Stimulated activated CD8-positive, alpha-beta memory T cell treated with anti-CD3 and anti-CD28 coated beads, Interleukin-4, amount 100 ng/mL, for 48 hours (primary cell): ENCODE measurements around the gene CALD1.

ENCODE experiments used
- DNase-seq: peaks from one replicate; pipeline ENCODE4 v3.0.0-alpha.2; 2020

CALD1 gene, protein sequence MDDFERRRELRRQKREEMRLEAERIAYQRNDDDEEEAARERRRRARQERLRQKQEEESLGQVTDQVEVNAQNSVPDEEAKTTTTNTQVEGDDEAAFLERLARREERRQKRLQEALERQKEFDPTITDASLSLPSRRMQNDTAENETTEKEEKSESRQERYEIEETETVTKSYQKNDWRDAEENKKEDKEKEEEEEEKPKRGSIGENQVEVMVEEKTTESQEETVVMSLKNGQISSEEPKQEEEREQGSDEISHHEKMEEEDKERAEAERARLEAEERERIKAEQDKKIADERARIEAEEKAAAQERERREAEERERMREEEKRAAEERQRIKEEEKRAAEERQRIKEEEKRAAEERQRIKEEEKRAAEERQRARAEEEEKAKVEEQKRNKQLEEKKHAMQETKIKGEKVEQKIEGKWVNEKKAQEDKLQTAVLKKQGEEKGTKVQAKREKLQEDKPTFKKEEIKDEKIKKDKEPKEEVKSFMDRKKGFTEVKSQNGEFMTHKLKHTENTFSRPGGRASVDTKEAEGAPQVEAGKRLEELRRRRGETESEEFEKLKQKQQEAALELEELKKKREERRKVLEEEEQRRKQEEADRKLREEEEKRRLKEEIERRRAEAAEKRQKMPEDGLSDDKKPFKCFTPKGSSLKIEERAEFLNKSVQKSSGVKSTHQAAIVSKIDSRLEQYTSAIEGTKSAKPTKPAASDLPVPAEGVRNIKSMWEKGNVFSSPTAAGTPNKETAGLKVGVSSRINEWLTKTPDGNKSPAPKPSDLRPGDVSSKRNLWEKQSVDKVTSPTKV

DNA sequence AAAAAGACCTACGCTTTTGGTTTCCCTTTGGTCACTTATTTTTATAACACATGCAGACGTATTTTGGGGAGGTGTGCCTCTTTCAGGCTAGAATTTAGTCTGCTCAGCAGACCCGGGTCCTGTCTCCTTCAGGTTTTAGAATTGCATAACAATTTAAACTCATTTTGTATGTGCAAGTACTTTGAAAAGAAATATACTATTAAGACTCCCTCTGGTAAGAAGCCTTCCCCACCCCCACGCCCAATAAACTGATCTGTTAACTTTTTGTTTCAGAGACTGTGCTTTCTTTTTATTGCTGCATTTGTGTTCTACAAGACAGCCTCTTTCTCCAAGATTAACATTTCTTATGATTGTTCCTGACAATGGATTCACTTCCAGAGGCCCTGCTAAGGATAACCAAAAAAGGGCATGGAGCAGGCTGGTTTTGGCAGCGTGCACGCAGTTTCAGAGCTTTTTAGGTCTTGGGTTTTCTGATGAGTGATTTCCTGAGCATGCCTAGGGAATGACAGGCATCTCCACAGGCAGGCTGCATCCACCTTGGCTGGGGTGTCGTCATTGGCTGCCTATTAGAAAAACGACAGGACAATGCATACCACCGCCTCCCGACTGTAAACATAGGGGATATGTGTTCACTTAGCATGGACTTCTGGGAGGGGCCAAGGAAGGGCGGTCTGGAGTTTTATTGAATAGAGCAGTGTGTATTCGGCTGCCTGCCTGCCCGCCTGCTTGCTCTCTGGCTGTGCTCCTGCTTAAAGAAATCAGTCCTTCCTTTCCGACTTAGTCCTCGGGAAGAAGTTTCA, at the start of gene CALD1:
CALD1 (plus strand) TSS at position 694 of the 800 bp plus-strand sequence. CDS start 88,100 bp downstream, outside the sequence.
- no peak for DNase-seq

DNA sequence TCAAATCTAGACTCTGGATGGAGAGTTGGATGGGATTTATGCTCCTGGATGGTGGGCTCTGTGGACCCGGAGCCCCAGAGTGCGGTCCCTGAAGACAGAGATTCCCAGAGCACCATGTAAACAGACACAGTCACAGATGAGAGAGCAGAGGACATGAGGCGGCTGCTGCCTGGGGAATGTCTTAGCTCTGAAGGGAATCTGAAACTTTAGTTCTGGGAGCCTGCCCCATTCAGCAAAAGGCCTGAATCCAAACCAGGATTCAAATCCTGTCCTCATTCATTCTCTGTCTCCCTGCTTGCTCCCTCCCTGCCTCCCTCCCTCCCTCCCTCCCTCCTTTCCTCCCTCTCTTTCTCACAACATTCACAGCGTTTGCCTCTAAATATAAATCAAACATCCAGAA, 49.5 kb upstream of the CALD1 start:
- no peak for DNase-seq

DNA sequence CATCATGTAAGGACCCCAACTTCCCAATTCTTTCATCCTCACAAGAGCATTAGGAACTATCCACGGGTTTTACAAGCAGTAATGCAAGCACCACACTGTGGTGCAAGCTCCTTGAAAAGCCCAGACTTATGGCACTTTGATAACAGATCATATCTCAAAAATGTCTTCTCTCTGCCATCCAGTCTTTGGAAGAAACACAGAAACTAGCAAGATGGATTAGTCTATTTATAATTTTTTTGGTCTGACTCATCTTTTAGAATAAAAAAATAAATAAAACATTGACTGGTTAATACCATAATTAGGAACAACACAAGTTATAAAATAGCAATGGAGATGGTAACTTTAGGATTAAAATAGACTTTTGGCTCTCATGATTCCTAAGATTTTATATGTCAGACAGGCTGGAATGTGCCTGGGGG, 49.0 kb upstream of the CALD1 start:
- DNase-seq: no peak

DNA sequence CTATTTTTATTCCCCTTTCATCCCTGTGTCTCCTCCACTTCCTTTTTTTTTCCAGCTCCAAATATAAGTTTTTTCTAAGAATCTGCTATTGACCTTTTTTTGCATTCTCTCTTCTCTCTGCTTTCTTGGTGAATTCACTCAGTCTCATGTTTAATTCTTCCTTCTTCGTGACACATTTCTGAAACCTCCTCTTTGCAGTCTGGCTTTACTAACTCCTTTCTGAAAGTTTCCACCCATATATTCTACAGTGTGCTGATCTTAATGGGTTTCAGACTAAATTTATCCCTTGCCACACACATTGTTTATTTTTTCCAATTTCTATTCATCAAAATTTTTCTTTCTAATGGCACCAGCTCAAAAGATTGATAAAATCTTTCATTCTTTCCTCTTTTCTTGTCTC, 47.8 kb upstream of the CALD1 start:
- no peak for DNase-seq

DNA sequence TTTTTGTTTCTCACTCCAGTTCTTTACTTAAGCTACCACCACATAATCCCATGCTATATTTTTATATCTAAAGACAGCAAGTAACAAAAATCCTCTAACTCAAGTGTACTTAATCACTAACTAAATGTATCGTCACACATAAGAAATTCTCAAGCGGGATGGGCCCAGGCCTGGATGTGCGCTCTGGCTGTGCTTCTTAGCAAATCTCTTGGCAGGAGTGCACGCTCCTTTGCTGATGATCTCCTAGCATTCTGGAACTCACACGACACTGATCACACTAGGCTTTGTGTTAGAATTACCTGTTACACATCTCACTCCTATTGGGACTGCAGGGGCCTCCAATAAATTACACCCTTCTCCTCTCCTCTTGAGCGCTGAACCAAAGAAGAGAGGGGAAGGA, 46.7 kb upstream of the CALD1 start:
- DNase-seq: no peak

DNA sequence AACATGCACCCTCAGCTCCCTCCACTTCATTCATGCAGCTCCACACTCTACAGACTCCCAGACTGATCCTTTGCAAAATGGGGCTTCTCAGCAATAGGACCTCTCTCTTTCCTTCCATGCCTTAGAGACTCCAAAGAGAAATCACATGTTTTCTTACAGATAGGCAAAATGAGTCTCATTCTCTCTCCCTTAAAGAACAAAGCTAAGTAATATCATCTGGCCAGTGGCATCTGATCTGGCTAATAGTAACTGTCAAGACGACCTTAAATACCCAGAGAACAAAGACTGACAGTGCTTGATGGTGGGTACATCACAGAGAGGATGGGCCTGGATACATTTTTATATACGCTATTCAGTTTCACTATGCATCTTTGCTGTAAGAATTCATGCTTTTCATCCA, 43.1 kb upstream of the CALD1 start:
- no peak for DNase-seq

DNA sequence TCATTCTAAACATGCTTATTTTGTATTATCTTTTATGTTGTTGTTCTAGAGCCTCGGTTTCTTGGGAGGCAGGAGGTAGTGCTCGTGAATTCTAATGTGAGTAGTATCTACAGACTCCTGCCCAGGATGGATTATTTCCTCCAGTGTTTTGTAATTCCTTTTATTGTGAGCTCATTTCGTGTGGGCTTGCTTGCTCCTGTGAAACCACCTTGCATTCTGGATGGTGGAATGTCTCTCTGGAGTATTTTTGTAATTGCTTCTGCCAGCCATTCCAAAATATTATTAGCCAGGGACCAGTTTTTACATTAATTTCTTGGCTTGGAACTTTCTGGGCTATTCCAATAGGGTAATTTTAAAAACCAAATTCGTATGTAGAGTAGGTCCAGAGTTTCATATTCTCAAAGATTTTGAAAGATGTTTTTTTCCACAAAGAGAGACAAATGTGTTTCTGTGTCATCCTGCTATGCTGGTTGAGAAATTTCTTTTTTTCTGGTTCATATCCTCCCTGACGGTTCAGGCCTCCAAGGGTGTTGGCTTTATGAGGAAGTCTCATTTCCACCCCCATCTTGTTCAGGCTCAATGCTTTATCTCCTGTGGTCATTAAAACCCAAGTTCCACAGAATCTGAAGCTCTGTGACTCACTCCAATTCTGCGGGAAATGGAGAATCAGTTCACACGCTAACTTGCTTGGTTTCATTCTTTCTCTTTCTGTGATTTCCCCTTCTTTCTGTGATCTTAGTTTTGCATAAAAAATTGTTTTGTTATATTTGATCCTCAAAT, 41.7 kb upstream of the CALD1 start:
- peak; percentile 43 for DNase-seq

DNA sequence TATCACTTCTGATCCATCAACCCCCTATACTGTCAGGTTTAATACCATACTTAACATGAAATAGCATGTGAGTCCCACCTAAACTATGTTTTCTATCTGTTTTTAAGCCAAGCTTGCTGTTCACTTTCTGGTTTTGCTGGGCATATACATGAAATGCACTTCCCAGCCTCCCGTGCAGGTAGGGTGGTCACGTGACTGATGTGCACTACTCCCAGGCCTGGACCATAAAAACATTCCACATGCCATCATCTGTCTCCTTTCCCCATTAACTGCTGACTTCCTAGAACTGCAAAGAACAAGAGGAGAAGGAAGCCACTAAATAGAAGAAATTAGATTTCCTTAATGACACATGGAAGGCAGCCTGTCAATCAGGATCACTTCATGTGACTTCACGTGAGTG, 40.1 kb upstream of the CALD1 start:
- no peak for DNase-seq

DNA sequence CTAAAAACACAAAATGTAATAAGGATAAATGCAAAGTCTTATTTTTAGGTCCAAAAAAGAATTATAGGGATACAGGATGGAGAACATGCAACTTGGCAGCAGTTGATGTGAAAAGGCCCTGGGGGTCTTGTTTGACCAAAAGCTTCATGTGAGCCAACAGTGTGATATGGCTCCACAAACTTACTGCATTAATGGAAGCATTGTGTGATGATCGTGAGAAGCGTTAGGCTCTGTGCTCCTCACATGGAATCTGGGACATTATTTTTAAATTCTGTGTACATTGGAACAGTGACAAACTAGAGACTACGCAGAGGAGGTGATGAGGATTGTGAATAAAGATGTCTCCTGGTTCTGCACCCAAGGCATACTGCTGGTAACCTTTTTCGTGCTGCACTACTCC, 39.1 kb upstream of the CALD1 start:
- no peak for DNase-seq

DNA sequence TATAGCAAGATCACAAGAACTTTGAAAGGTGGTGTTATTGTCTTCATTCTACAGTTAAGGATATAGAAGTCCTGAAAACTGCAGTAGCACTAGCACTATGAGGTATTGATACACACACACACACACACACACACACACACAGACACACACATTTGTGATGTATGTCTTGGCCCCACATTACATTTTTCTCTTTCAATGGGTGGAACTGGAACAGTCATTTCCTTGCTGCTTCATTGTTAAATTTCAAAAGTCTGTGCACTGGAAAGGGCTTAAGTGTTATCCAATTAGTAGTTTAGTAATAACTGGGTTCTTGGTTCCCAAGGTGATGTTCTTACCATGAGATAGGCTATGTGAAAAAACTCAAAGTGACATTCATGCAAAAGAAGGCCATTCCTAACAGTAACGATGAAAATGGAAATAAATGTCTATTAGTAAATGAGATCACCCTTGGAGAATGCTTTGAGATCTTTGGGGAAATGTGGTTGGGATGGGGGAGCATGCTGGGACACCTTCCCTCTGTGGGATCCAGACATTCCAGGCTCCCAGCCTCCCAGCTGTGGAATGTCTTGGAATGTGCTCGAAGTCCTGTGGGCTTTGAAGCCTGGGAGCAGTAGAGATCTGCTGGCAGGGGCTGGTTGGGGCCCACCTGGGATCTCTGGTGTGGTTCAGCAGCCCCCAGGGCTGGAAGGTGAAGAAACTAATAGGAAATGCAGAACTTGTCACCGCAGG, 37.4 kb upstream of the CALD1 start:
- no peak for DNase-seq

DNA sequence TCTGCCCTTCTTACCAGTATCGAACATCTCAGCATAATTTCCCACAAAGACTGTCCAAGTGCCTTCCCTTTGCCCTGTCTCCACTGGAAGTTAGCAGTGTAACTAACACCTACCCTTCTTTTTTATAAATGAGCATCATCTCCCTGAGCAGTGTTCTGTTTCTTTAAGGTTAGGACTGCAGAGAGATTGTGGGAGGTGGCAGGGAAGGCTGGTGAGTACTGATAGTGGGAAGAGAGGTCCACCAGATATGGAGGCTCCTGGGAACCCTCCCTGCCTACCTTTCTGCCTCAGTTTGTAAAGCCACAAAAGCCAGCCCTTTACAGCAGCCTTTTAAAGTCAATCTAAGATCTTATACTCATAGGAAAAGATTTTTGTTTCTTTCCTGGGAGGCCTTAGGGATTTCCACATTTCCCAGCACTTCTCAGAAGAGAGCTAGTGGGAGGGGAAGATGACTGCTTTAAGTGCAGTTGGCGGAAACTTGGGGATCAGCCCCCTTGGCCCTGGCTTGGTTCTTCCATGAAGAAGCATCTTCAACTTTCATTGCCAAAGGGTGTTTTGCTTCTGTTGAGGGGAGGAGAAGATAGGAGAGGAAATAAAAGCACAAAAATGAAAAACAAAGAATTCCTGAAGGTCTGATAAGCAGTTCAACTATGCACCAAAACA, 36.6 kb upstream of the CALD1 start:
- no peak for DNase-seq

DNA sequence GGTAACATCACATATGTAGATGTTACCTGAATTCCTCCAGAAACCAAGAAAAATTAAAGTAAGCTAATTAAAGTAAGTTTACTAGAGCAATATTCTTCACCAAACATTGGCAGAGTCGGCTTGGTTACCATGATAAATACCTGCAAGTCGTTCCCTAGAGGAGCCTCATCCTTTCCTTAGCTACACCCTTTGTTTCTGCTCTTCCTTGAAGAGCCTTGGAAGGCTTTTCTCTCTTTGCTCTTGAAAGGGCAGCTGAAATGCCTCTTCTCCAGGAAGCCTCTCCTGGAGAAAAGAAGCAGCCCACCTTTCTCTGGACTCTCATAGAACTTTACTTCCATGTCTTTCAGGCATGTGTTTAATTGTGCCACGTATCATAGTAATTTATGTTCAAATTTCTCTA, 34.9 kb upstream of the CALD1 start:
- no peak for DNase-seq

DNA sequence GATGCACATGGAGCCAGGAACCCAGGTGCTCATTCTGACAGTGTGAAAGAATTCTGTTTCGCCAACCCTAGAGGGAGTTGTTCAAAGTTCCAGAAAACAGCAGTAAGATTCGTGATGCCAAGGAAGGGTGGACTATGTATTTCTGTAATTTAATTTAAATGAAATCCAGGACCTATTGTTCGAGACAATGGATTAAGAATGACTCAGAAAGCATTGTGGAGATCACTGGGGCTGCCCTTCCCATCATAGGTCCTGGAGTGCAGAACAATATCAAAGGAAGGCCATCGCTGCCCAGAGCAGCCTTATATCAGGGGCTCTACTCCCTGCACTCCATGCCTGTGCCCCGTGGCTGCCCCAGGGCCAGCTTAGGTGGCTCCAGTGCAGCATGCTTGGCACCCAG, 32.1 kb upstream of the CALD1 start:
- DNase-seq: no peak

DNA sequence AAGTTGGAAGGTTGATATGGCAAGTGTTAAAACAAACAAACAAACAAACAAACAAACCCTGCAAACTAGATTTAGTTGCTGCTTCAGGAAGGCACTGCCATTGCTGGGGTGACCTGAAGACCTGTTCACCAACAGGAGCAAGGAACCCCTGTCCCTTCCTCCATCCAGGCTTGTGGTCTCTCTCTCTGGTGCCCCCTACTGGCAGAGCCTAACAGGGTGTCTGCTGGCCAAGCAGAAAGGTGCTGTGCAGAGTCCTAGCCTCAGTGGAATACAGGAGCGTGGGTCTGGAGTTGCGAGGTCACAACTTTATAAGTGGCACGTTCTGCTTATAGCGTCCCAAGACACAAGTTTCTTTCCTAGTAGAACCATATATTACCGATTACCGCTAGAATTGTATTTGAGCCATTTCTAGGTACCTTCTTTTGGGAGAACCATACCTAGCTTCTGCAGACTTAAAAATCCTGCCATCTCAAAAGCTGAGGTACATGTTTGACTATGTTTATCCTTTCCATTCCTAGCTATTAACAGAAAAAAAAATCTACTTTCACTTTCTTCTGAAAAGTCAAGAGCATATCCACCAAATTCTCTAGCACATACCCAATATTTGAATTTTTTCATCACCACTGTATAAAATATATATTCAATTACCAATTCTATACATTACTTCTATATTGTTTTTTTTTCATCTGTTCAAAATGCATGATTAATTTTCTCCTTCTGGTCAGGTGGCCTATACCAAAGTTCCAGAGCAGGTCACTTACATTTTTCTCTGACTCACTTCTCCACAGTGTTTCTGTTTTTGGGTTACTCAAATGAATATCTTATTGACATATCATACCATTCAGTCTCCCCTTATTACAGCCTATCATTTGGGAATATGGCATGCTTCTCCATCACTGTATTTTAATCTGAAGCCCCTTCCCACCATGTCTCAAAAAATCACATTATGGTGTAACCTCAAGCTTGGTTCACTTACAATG, 29.1 kb upstream of the CALD1 start:
- DNase-seq: peak; percentile 81

DNA sequence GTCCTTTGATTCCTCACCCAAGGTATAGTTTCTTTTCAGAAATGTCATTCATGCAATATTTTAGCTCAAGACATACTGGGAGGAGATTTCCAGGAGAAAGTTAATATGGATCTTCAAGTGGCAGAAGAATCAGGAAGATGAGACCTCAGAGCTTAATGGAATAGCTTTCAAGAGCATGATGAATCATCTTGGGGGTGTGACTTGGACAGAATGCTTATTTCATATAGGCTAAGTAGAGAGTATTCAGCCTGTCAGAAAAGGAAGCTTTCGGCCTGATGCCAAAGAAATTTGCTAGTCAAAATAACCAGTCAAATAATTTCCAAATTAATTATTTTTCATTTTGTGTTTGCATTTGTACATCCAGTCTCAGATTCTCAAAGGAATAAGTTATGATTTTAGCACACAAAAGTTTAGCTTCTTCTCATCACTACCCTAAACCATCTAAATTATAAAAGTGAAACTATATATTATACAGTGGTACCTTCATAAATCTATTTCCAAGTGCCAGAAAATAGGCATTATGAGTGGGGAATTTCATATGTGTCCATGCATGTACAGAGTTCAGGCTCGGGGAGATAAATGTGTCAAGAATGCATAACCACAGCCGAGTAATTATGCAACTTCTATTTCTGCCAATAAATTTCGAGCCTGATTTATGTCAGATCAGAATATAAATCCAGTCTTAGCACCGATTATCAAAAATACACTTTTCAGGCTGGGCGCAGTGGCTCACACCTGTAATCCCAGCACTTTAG, 27.3 kb upstream of the CALD1 start:
- DNase-seq: no peak

DNA sequence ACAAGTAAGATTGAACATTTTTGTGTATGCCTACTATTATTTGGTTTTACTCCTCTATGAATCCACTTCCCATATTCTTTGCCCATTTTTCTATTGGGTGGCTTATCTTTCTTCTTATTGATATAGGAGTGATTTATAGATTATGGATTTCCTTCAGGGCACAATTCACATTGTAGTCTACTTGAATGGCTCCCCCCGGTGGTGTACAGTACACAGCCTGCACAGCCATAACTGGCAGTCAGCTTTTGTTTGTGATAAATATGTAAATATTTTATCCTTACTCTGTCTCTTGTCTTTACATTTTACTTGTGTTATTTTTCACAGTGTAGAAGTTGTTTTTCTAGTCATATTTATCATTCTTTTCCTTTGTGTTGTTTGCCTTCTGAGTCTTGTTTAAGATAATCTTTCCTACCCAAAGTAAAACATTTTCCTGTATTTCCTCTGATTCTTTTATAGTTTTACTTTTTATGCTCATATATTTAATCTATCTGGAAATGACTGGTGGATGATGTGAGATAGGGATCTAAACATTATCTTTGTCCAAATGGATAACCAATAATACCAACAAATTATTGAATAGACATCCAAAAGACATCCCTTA, 23.9 kb upstream of the CALD1 start:
- DNase-seq: peak; percentile 67

DNA sequence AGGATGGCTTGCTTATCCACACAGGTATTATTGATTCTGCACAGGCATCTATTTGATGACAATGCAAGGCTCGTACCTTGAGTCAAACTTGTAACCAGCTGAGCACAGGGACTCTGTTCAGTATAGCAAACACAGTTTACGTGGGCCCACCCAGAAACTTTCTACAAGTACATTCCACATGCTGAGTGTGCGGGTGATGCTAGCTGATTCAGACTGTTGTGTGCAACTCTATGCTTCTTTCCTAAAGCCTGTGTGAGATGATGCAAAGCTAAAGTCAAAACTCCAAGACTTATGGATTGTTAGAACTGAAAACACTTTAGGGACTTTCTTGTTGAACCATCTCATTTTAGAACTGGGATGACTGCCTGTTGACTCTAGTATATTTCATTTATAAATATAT, 21.5 kb upstream of the CALD1 start:
- DNase-seq: no peak

DNA sequence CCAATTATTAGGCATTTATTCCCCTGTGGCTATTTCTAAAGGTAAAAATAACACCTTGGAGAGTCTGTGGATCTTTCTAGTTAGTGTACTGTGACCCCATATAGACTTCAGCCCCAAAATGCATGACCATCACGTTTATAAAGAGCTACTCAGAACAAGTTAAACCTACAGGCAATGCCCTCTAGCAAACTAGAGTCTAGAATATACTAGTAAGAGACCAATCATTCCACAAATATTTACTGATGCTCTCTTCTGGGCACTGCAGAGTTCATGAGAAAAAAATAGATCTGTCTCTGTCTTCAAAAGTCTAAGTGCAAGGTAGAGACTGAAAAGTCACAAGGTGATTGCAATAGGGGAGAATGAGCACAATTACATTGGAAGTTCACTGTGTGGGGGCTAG, 20.5 kb upstream of the CALD1 start:
- no peak for DNase-seq

DNA sequence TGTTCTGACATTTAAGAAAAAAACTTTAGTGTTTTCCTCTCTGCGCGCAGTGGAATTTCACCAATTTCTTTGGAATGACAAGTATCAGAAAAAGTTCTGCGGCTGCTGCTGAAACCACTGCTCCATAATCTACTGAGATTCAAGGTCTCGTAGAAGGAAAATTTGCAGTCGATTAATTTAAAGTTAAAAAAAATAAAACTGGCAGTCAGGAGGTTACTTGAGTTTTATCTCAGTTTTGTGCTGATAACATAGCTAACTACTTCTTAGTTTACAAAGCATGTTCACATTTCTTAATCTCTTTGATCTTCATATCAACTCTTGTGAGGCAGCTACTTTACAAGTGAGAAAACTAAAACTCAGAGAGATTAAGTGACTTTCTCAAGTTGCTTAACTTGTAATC, 18.2 kb upstream of the CALD1 start:
- DNase-seq: no peak
